ENCODE measurements around the gene POLR2J. TPM values are rescaled to one million over a fixed set of nuclear protein-coding genes. Genes with fewer than 3 reads are reported as not detected.
"Not testable (repeated sequence)": the region's sequence is repeated elsewhere in the genome, so short reads cannot be mapped to it uniquely, and the experiment has no call there.

Gene POLR2J
- total RNA-seq, 2 experiments from 2014 or later: 52.9 to 56.7 TPM

- Mint-ChIP-seq H3K27ac (peak within 1 kb of the TSS; percentile 85), H3K27me3 (no peaks in the 10 kb centered on the region), H3K36me3 (no peaks in the 10 kb centered on the region), H3K4me3 (peak within 1 kb of the TSS; percentile 88), H3K9me3 (ENCODE audit: low read depth) (no peaks in the 10 kb centered on the region), H3K4me1 (peaks cover 23% of the 10 kb centered on the region)
- ATAC-seq (peak; percentile 96), DNase-seq (peak; percentile 94)
- CTCF ChIA-PET: interaction anchor here (0.8 to 3.1 kb wide), 9 partner anchors 15 to 60 kb away, joined by 3 to 19 read pairs (median 4); no protein-coding TSS in a partner anchor
These were observed 14.0 kb downstream of the POLR2J start, which contains the start of the genes ALKBH4 and LRWD1 for GRCh38 chr7:102464577-102465280. Gene ALKBH4, minus strand, starts transcription at chr7:102464863. Its CDS starts 27 bp downstream, at chr7:102464836. Gene LRWD1, plus strand, starts transcription at chr7:102464984. Its CDS starts 97 bp downstream, at chr7:102465081.

DNA sequence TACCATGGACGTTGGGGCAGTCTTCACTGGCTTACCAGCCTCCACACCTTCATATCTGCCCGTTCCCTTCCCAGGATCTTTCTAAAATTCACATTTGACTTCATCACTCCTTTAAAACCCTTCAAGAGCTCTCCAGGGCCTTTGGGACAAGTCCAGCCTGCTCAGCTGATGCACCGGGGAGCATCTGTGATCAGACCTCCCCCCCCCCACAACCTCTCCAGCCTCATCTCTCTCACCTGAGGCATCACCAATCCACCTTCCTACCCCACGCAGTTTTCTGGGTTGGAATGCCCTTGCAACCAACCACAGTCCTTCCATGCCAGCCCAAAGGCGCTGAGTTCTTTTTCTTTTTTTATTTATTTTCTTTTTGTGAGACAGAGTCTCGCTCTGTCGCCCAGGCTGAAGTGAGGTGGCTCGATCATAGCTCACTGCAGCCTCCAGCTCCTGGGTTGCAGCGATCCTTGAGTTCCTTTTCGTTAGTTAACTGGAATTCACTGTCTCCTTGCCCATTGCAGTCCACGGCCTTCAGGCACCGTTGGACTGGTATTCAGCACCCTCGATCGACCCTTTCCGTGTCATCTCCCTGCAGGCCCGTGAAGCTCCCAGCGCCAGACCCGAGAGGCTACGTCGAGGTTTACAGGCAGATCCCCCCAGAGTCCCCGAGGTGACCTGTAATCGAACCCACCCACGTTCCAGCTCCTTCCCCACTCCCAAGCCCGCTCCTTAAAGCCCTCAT, 14.7 kb downstream of the POLR2J start:
- Mint-ChIP-seq H3K9me3 (ENCODE audit: low read depth) (no peaks in the 10 kb centered on the region), H3K27ac (peak overlapping the region; percentile 85), H3K4me1 (peaks cover 23% of the 10 kb centered on the region), H3K36me3 (no peaks in the 10 kb centered on the region), H3K27me3 (no peaks in the 10 kb centered on the region), H3K4me3 (peak overlapping the region; percentile 88)
- no peak for DNase-seq
- CTCF ChIA-PET: interaction anchor here (0.8 to 1.4 kb wide), 6 partner anchors 14 to 60 kb away, joined by 3 to 8 read pairs (median 4); no protein-coding TSS in a partner anchor
- ATAC-seq: peak; percentile 2

DNA sequence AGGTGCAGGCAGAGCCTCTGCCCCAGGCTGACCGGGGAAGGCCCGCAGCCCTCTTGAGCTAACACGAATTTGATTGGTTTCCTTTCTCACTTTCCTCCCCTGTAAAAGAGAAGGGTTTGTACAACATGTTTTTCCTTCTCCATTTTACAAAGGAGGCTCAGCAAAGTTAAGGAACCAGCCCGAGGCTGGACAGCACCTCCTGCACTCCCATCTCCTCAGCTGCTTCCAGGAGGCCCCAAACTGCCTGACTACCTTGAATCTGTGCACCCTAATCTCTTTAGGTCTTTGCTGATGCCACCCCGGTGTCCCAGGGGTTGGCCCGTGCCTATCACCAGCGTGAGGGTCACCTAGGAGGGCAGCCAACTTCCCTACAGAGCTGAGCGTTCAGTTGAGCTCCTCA, 18.3 kb downstream of the POLR2J start:
- Mint-ChIP-seq H3K36me3 (peaks cover 4% of the 10 kb centered on the region), H3K9me3 (ENCODE audit: low read depth) (no peaks in the 10 kb centered on the region), H3K4me1 (peaks cover 13% of the 10 kb centered on the region), H3K4me3 (no peak overlapping the region), H3K27ac (peak overlapping the region; percentile 35), H3K27me3 (no peaks in the 10 kb centered on the region)
- DNase-seq (no peak), ATAC-seq (no peak)
- CTCF ChIA-PET: no interaction called here

GRCh38 chr7:102459221-102459844, 19.4 kb downstream of the POLR2J start:
- H3K4me1 Mint-ChIP-seq: peaks cover 12% of the 10 kb centered on the region
- H3K27me3 Mint-ChIP-seq: no peaks in the 10 kb centered on the region
- DNase-seq (no peak), ATAC-seq (no peak)
- H3K9me3 Mint-ChIP-seq (ENCODE audit: low read depth): no peaks in the 10 kb centered on the region
- no peak overlapping the region for H3K27ac Mint-ChIP-seq
- peaks cover 4% of the 10 kb centered on the region for H3K36me3 Mint-ChIP-seq
- CTCF ChIA-PET: no interaction called here
- H3K4me3 Mint-ChIP-seq: no peak overlapping the region

DNA sequence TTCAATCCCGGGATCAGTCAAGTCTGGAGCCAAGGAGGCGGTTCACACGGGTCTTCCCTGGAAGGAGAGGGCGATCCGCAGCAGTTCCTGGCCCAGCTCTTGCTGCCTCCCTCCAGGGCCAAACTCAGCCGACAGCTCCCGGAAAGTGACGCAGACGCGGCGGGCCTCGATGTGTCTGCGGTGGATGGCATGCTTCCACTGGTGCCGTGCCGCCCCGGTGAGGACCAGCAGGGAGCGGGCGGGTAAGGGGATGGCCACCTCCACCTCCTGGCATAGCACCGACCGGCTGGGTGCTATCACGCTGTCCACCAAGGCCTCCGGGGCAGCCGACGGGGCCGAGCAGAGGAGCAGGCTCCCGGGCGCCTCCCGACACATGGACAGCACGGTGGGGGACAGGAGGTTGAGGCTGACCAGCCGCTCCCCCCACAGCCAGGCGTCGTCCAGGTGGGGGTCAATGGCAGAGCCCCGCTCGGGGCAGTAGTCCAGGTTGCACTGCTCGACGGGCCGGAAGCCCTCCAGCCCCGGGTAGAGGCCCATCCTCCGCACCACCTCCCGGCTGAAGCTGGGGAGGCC, 21.3 kb downstream of the POLR2J start:
- Mint-ChIP-seq H3K36me3 (peaks cover 4% of the 10 kb centered on the region), H3K27ac (no peak overlapping the region), H3K4me3 (no peak overlapping the region), H3K9me3 (ENCODE audit: low read depth) (no peaks in the 10 kb centered on the region), H3K4me1 (peaks cover under 1% of the 10 kb centered on the region), H3K27me3 (no peaks in the 10 kb centered on the region)
- ATAC-seq (no peak), DNase-seq (no peak)
- CTCF ChIA-PET: no interaction called here

GRCh38 chr7:102456327-102456726, 22.4 kb downstream of the POLR2J start:
- no peaks in the 10 kb centered on the region for H3K27me3 Mint-ChIP-seq
- H3K27ac Mint-ChIP-seq: no peak overlapping the region
- H3K4me1 Mint-ChIP-seq: no peaks in the 10 kb centered on the region
- no peak for DNase-seq
- CTCF ChIA-PET: interaction anchor here (1.2 kb wide), 2 partner anchors 52 to 65 kb away, joined by 3 to 4 read pairs; no protein-coding TSS in a partner anchor
- H3K36me3 Mint-ChIP-seq: peaks cover 4% of the 10 kb centered on the region
- H3K9me3 Mint-ChIP-seq (ENCODE audit: low read depth): no peaks in the 10 kb centered on the region
- no peak for ATAC-seq
- no peak overlapping the region for H3K4me3 Mint-ChIP-seq

GRCh38 chr7:102455596-102455995, 23.1 kb downstream of the POLR2J start:
- no peaks in the 10 kb centered on the region for H3K4me1 Mint-ChIP-seq
- CTCF ChIA-PET: interaction anchor here (1.0 to 1.5 kb wide), 4 partner anchors 20 to 64 kb away, joined by 3 to 4 read pairs (median 3); no protein-coding TSS in a partner anchor
- H3K36me3 Mint-ChIP-seq: peaks cover 4% of the 10 kb centered on the region
- no peak overlapping the region for H3K27ac Mint-ChIP-seq
- no peaks in the 10 kb centered on the region for H3K27me3 Mint-ChIP-seq
- H3K4me3 Mint-ChIP-seq: no peak overlapping the region
- DNase-seq (no peak), ATAC-seq (no peak)
- no peaks in the 10 kb centered on the region for H3K9me3 Mint-ChIP-seq (ENCODE audit: low read depth)

- CTCF ChIA-PET: interaction anchor here (1.0 to 1.5 kb wide), 3 partner anchors 20 to 51 kb away, joined by 3 to 4 read pairs (median 3); no protein-coding TSS in a partner anchor
- not testable (repeated sequence) for ATAC-seq; H3K4me1 Mint-ChIP-seq; DNase-seq; H3K9me3 Mint-ChIP-seq (ENCODE audit: low read depth); H3K36me3 Mint-ChIP-seq; H3K27me3 Mint-ChIP-seq; H3K4me3 Mint-ChIP-seq
- peak overlapping the region; percentile 49 for H3K27ac Mint-ChIP-seq
These were observed 23.8 kb downstream of the POLR2J start for GRCh38 chr7:102454932-102455331.

GRCh38 chr7:102454468-102454867, 24.3 kb downstream of the POLR2J start:
- H3K27me3 Mint-ChIP-seq: no peaks in the 10 kb centered on the region
- H3K4me3 Mint-ChIP-seq: no peak overlapping the region
- ATAC-seq (no peak), DNase-seq (no peak)
- peaks cover 4% of the 10 kb centered on the region for H3K36me3 Mint-ChIP-seq
- no peak overlapping the region for H3K27ac Mint-ChIP-seq
- no peaks in the 10 kb centered on the region for H3K9me3 Mint-ChIP-seq (ENCODE audit: low read depth)
- CTCF ChIA-PET: interaction anchor here (0.6 to 1.5 kb wide), 4 partner anchors 8 to 50 kb away, joined by 3 to 4 read pairs (median 4); no protein-coding TSS in a partner anchor
- no peaks in the 10 kb centered on the region for H3K4me1 Mint-ChIP-seq

DNA sequence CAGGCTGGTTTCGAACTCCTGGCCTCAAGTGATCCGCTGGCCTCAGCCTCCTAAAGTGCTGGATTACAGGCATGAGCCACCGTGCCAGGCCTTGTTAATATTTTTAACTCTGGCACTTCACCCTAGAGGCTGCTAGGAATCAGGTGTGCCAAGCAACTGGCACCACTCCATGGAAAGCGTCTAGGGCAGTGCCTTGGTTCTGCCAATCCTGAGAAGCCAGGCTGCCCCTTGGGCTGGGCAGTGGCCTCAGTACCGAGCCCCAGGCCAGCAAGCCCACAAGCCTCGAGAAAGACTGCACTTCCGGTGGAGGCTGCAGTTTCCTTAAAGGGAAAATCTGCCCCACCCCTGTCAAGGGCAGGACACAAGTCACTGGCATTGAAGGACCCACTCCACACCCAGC, 25.4 kb downstream of the POLR2J start:
- Mint-ChIP-seq H3K27me3 (no peaks in the 10 kb centered on the region), H3K4me3 (no peak overlapping the region), H3K4me1 (no peaks in the 10 kb centered on the region), H3K27ac (no peak overlapping the region), H3K9me3 (ENCODE audit: low read depth) (no peaks in the 10 kb centered on the region), H3K36me3 (peaks cover 5% of the 10 kb centered on the region)
- ATAC-seq (no peak), DNase-seq (no peak)
- CTCF ChIA-PET: interaction anchor here (2.5 kb wide), 1 partner anchor 49 kb away, joined by 7 read pairs; no protein-coding TSS in a partner anchor

DNA sequence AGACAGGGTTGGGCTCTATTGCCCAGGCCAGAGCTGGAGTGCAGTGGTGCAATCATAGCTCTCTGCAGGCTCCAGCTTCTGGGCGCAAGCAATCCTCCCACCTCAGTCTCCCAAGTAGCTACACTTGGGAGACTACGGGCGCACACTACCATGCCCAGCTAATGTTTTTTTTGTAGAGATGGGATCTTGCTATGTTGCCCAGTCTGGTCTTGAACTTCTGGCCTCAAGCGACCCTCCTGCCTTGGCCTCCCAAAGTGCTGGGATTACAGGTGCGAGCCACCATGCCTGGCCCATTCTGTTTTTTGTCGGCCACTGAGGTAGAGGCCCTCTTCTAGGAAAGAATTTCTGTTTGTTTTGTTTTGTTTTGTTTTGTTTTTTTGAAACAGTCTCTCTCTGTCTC, 26.3 kb downstream of the POLR2J start:
- H3K4me3 Mint-ChIP-seq: no peak overlapping the region
- no peaks in the 10 kb centered on the region for H3K27me3 Mint-ChIP-seq
- CTCF ChIA-PET: interaction anchor here (1.1 to 2.5 kb wide), 3 partner anchors 19 to 48 kb away, joined by 3 to 7 read pairs (median 4); no protein-coding TSS in a partner anchor
- DNase-seq (no peak), ATAC-seq (no peak)
- no peak overlapping the region for H3K27ac Mint-ChIP-seq
- H3K36me3 Mint-ChIP-seq: peaks cover 3% of the 10 kb centered on the region
- H3K9me3 Mint-ChIP-seq (ENCODE audit: low read depth): no peaks in the 10 kb centered on the region
- no peaks in the 10 kb centered on the region for H3K4me1 Mint-ChIP-seq

DNA sequence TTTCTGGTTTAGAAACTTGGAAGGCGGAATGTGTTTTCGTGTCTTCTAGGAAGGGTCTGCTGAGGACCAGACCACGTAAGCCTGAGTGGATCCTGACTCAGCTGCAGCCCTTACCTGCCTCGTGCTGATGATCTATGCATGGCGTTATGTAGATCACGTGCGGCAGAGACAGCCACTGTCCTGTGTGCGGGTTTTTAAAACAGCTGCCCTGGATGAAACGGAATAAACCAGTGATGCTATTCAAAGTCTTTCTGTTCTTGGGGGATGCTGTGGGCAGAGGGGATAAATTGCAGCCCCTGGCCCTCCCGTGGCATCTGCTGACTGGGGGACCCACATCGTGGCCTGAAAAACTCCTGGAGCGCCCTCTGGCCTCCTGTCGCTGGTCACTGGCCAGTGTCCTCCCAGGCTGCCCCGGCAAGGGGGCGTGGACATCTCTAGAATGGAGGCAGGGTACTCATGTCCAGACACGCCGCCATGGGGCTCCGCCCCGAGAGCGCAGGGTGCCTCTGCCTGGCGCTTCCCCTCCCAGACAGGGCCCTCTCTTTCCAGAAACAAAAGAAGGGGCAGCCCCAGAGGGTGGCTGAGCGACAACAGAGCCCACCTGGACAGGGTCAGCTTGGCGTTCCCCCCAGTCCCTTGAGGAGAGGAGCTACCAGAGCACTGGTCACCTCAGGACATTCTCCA, 27.2 kb downstream of the POLR2J start:
- peaks cover 3% of the 10 kb centered on the region for H3K36me3 Mint-ChIP-seq
- CTCF ChIA-PET: interaction anchor here (0.9 to 2.5 kb wide), 5 partner anchors 10 to 47 kb away, joined by 3 to 7 read pairs (median 4); no protein-coding TSS in a partner anchor
- DNase-seq (no peak), ATAC-seq (no peak)
- H3K4me1 Mint-ChIP-seq: no peaks in the 10 kb centered on the region
- no peaks in the 10 kb centered on the region for H3K27me3 Mint-ChIP-seq
- H3K27ac Mint-ChIP-seq: no peak overlapping the region
- no peak overlapping the region for H3K4me3 Mint-ChIP-seq
- no peaks in the 10 kb centered on the region for H3K9me3 Mint-ChIP-seq (ENCODE audit: low read depth)

Measured in activated CD8-positive, alpha-beta memory T cell treated with anti-CD3 and anti-CD28 coated beads, Interleukin-2, amount 10 ng/mL, durations not matched to agents 7 days and 5 days (primary cell).